Measurements from ENCODE around the gene PUM2. TPM values are rescaled to one million over a fixed set of nuclear protein-coding genes. Genes with fewer than 3 reads are reported as not detected.

Gene PUM2
- polyA plus RNA-seq, 1 donor (not counting 4 experiments of a cell fraction or from before 2014, with no cell fraction given), result 47.5 TPM

- H3K9me3 ChIP-seq (ENCODE audit: control insufficient read depth, low read depth, low read length), result no peaks in the 10 kb centered on the region
- DNase-seq (ENCODE audit: low read depth, low spot score) (no peak), FAIRE-seq (no peak)
- H3K79me2 ChIP-seq (ENCODE audit: control insufficient read depth, insufficient read depth, low read length), result peaks cover 100% of the 10 kb centered on the region
- no peak overlapping the region for H3K4me2 ChIP-seq (ENCODE audit: control insufficient read depth, extremely low read depth, insufficient read depth, low read depth, low read length)
- dilution Hi-C loops (cut with MboI; ENCODE audit: extremely low pct_ligation_motif_present, low sequenced_read_pairs), result no loop called here
- no peak overlapping the region for H3K27ac ChIP-seq (ENCODE audit: control insufficient read depth, insufficient read depth, low read length)
- H3K27me3 ChIP-seq (ENCODE audit: control insufficient read depth, extremely low read depth, insufficient read depth, low read length), result no peaks in the 10 kb centered on the region
- H3K4me1 ChIP-seq (ENCODE audit: control insufficient read depth, extremely low read depth, insufficient read depth, low read length), result peaks cover 7% of the 10 kb centered on the region
- H3K9me1 ChIP-seq (ENCODE audit: control insufficient read depth, extremely low read depth, insufficient read depth, low read length), result peaks cover 3% of the 10 kb centered on the region
- no peak for TF ChIP-seq EZH2 (IDR thresholded peaks at IDR 0.05; ENCODE audit: low read length)
- no peak for TF ChIP-seq CTCF (optimal IDR thresholded peaks at IDR 0.05 in 1 of 3, IDR thresholded peaks at IDR 0.05 in 1 of 3, conservative IDR thresholded peaks at IDR 0.05 in 1 of 3; ENCODE audit: extremely low read depth in 1 of 3, insufficient read depth in 2 of 3, low read length in 3 of 3)
- no peak overlapping the region for H3K4me3 ChIP-seq (ENCODE audit: control insufficient read depth in 2 of 3, extremely low read depth in 1 of 3, insufficient read depth in 2 of 3, low read depth in 1 of 3, low read length in 3 of 3)
- H2AFZ ChIP-seq (ENCODE audit: control insufficient read depth, low read length), result no peak overlapping the region
- H3K36me3 ChIP-seq (ENCODE audit: control insufficient read depth in 2 of 2, extremely low read depth in 1 of 2, insufficient read depth in 2 of 2, low read length in 2 of 2), result peaks cover 2 to 5% of the 10 kb centered on the region in 2 experiments
- H3K9ac ChIP-seq (ENCODE audit: control insufficient read depth, extremely low read depth, insufficient read depth, low read length), result no peak overlapping the region
- peaks cover 28% of the 10 kb centered on the region for H4K20me1 ChIP-seq (ENCODE audit: control insufficient read depth, extremely low read depth, insufficient read depth, low read length)
These were observed 7.5 kb downstream of the PUM2 start for GRCh38 chr2:20343128-20343527.

GRCh38 chr2:20339012-20339411 is 11.6 kb downstream of the PUM2 start:
- peaks cover 3% of the 10 kb centered on the region for H3K4me1 ChIP-seq (ENCODE audit: control insufficient read depth, extremely low read depth, insufficient read depth, low read length)
- H3K79me2 ChIP-seq (ENCODE audit: control insufficient read depth, insufficient read depth, low read length), result peaks cover 100% of the 10 kb centered on the region
- no peak overlapping the region for H2AFZ ChIP-seq (ENCODE audit: control insufficient read depth, low read length)
- TF ChIP-seq EZH2 (IDR thresholded peaks at IDR 0.05; ENCODE audit: low read length) (no peak), CTCF (optimal IDR thresholded peaks at IDR 0.05 in 1 of 3, IDR thresholded peaks at IDR 0.05 in 1 of 3, conservative IDR thresholded peaks at IDR 0.05 in 1 of 3; ENCODE audit: extremely low read depth in 1 of 3, insufficient read depth in 2 of 3, low read length in 3 of 3) (no peak)
- H4K20me1 ChIP-seq (ENCODE audit: control insufficient read depth, extremely low read depth, insufficient read depth, low read length), result peaks cover 24% of the 10 kb centered on the region
- H3K9ac ChIP-seq (ENCODE audit: control insufficient read depth, extremely low read depth, insufficient read depth, low read length), result no peak overlapping the region
- H3K27me3 ChIP-seq (ENCODE audit: control insufficient read depth, extremely low read depth, insufficient read depth, low read length), result no peaks in the 10 kb centered on the region
- H3K9me1 ChIP-seq (ENCODE audit: control insufficient read depth, extremely low read depth, insufficient read depth, low read length), result no peaks in the 10 kb centered on the region
- DNase-seq (ENCODE audit: low read depth, low spot score) (no peak), FAIRE-seq (no peak)
- H3K4me3 ChIP-seq (ENCODE audit: control insufficient read depth in 2 of 3, extremely low read depth in 1 of 3, insufficient read depth in 2 of 3, low read depth in 1 of 3, low read length in 3 of 3), result no peak overlapping the region
- peaks cover 0 to 2% of the 10 kb centered on the region in 2 experiments for H3K36me3 ChIP-seq (ENCODE audit: control insufficient read depth in 2 of 2, extremely low read depth in 1 of 2, insufficient read depth in 2 of 2, low read length in 2 of 2)
- H3K4me2 ChIP-seq (ENCODE audit: control insufficient read depth, extremely low read depth, insufficient read depth, low read depth, low read length), result no peak overlapping the region
- H3K27ac ChIP-seq (ENCODE audit: control insufficient read depth, insufficient read depth, low read length), result no peak overlapping the region
- H3K9me3 ChIP-seq (ENCODE audit: control insufficient read depth, low read depth, low read length), result no peaks in the 10 kb centered on the region
- dilution Hi-C loops (cut with MboI; ENCODE audit: extremely low pct_ligation_motif_present, low sequenced_read_pairs), result no loop called here
